Measurements from ENCODE around the gene ACBD3.
A peak's percentile ranks its signal among the peaks of the same experiment; 100 is the strongest.

ACBD3 gene

GRCh38 chr1:226199971-226200370, 13.4 kb upstream of the ACBD3 start:
- TF ChIP-seq MYC (IDR thresholded peaks at IDR 0.05; ENCODE audit: low read depth, low read length), result no peak
- no peak for TF ChIP-seq MAX (IDR thresholded peaks at IDR 0.05; ENCODE audit: low read depth, low read length)
- TF ChIP-seq, protein P1, sequence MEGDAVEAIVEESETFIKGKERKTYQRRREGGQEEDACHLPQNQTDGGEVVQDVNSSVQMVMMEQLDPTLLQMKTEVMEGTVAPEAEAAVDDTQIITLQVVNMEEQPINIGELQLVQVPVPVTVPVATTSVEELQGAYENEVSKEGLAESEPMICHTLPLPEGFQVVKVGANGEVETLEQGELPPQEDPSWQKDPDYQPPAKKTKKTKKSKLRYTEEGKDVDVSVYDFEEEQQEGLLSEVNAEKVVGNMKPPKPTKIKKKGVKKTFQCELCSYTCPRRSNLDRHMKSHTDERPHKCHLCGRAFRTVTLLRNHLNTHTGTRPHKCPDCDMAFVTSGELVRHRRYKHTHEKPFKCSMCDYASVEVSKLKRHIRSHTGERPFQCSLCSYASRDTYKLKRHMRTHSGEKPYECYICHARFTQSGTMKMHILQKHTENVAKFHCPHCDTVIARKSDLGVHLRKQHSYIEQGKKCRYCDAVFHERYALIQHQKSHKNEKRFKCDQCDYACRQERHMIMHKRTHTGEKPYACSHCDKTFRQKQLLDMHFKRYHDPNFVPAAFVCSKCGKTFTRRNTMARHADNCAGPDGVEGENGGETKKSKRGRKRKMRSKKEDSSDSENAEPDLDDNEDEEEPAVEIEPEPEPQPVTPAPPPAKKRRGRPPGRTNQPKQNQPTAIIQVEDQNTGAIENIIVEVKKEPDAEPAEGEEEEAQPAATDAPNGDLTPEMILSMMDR (IDR thresholded peaks at IDR 0.05; ENCODE audit: low read depth, low read length), result no peak
- TF ChIP-seq POLR2A (IDR thresholded peaks at IDR 0.05; ENCODE audit: extremely low read depth, insufficient read length), result no peak
- H3K4me3 ChIP-seq (ENCODE audit: low read depth, low read length), result no peak overlapping the region
- DNase-seq (ENCODE audit: low read depth), result no peak

DNA sequence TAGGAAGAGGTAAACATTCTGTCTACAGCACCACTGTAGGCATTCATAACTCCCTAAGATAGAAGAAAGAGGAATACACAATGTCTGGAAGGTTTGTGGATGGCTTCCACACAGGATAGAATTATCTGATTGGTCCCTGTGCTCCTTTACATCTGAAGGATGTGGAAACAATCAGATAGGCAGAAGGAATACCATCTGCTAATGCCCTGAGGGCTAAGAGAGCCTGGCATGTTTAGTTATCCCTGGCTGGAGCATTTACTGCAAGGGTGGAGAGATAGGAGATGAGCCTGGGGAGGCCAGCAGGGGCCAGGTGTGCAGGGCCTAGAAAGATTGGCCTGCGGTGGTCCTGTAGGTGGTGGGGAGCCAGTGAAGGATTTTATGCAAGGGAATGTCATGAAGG, 8.6 kb upstream of the ACBD3 start:
- TF ChIP-seq POLR2A (IDR thresholded peaks at IDR 0.05; ENCODE audit: extremely low read depth, insufficient read length) (no peak), MYC (IDR thresholded peaks at IDR 0.05; ENCODE audit: low read depth, low read length) (no peak)
- no peak overlapping the region for H3K4me3 ChIP-seq (ENCODE audit: low read depth, low read length)
- no peak for DNase-seq (ENCODE audit: low read depth)

GRCh38 chr1:226187380-226187779, 839 bp upstream of the ACBD3 start:
- peak overlapping the region; percentile 77 for H3K4me3 ChIP-seq (ENCODE audit: low read depth, low read length)
- no peak for DNase-seq (ENCODE audit: low read depth)
- no peak for TF ChIP-seq POLR2A (IDR thresholded peaks at IDR 0.05; ENCODE audit: extremely low read depth, insufficient read length)
- TF ChIP-seq, protein P1 (IDR thresholded peaks at IDR 0.05; ENCODE audit: low read depth, low read length), result no peak
- no peak for TF ChIP-seq MYC (IDR thresholded peaks at IDR 0.05; ENCODE audit: low read depth, low read length)
- TF ChIP-seq MAX (IDR thresholded peaks at IDR 0.05; ENCODE audit: low read depth, low read length), result no peak

DNA sequence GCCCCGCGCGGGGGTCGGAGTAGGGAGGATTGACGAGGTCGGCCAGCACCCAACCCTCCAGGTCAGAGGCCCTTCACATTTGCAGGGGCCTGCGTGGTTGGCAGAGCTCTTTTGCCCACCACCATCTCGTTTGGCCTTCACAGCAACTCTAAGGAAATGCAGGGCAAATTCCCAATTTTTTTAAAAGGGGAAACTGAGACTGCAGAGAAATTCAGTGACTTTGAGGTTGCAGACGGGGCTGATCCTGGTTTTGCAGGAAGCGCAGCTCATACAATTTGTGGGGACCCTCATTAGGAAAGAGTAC, 430 bp upstream of the ACBD3 start:
- DNase-seq (ENCODE audit: low read depth), result no peak
- TF ChIP-seq, protein P1 (IDR thresholded peaks at IDR 0.05; ENCODE audit: low read depth, low read length), result no peak
- TF ChIP-seq MYC (IDR thresholded peaks at IDR 0.05; ENCODE audit: low read depth, low read length) (no peak), POLR2A (IDR thresholded peaks at IDR 0.05; ENCODE audit: extremely low read depth, insufficient read length) (no peak), MAX (IDR thresholded peaks at IDR 0.05; ENCODE audit: low read depth, low read length) (no peak)
- H3K4me3 ChIP-seq (ENCODE audit: low read depth, low read length), result peak overlapping the region; percentile 77

DNA sequence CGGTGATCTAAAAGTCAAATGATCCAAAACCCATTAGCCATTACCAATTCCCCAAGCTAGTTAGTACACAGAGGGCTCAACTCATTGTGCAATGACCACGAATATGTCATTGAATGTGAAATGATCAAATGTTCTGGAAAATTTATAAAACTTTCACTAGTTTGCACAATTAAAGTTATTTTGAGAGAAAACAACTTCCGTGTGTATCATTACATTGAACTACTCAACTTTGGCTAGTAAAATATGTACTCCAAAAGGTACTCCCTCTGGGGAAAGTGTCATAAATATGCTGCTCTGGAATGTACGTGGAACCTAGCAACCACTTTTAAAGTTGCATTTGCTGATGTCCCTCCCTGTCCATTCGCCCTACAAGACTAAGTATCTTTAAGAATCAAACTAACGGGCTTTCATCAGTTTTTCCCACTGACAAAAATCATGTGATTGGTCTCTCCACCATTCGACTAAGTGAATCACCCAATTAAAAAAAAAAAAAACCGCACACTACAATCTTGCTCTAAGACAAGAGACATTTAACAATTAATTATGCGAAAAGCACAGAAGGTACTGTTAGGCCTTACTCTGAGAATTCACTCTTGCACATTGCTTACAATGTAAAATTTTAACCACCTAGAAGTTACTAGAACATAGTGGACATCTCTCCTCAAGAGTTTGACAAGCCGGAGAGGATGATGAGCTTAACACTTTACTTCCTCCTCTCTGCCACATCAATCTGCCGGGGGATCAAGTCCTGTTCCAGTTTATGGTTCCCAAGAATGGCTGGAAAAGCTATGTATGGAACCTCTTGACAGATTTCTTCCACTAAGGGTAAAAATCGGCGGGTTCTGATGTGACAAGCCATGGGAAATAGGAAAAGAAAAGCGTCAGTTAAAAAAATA, 1.2 kb downstream of the ACBD3 start:
- peak; percentile 24 for DNase-seq (ENCODE audit: low read depth)

More for the DNA sequence above, 1.2 kb downstream of the ACBD3 start:
- TF ChIP-seq, protein P1 (IDR thresholded peaks at IDR 0.05; ENCODE audit: low read depth, low read length), result no peak
- TF ChIP-seq MAX (IDR thresholded peaks at IDR 0.05; ENCODE audit: low read depth, low read length) (no peak), MYC (IDR thresholded peaks at IDR 0.05; ENCODE audit: low read depth, low read length) (no peak), POLR2A (IDR thresholded peaks at IDR 0.05; ENCODE audit: extremely low read depth, insufficient read length) (no peak)
- H3K4me3 ChIP-seq (ENCODE audit: low read depth, low read length), result peak overlapping the region; percentile 90

Measured in NB4 (cell line).